Tibial artery (tissue), 4 donors: ENCODE data around the gene ARID3B.

ENCODE experiments used
- DNase-seq, 2 donors: peaks; one replicate each; pipeline ENCODE4 v3.0.0-alpha.2; 2019
- H3K27ac ChIP-seq, 2 donors: fragments of 200-600 bp; sonication (generic) in 1 of 2; 1 replicate in 1 of 2; 2 replicates in 1 of 2; pipeline ENCODE4 v1.5.1; 2018 to 2019; ENCODE audit warnings: mild to moderate bottlenecking in 1 of 2
- H3K27me3 ChIP-seq, 2 donors: fragments of 200-600 bp; sonication (generic) in 1 of 2; one replicate each; pipeline versions ENCODE4 v1.5.1 to v1.6.0; 2016 to 2019
- H3K36me3 ChIP-seq, 3 donors: fragments of 200-600 bp; sonication (generic) in 2 of 3; one replicate each; pipeline ENCODE4 v1.5.1; 2016 to 2019; ENCODE audit warnings: mild to moderate bottlenecking in 2 of 3
- H3K4me1 ChIP-seq, 4 donors: fragments of 200-600 bp; sonication (generic) in 2 of 4; 1 replicate in 3 of 4; 2 replicates in 1 of 4; pipeline ENCODE4 v1.5.1; 2016 to 2019
- H3K4me3 ChIP-seq, 2 donors: fragments of 200-600 bp; sonication (generic) in 1 of 2; 1 replicate in 1 of 2; 2 replicates in 1 of 2; pipeline ENCODE4 v1.5.1; 2018 to 2019; ENCODE audit warnings: mild to moderate bottlenecking in 2 of 2
- H3K9me3 ChIP-seq, 3 donors: fragments of 200-600 bp; sonication (generic) in 1 of 3; one replicate each; pipeline ENCODE4 v1.5.1; 2016 to 2019
- intact Hi-C: fragments of 100-400 bp; cut with DNase I; formaldehyde crosslinking; loops from one replicate; pipeline ENCODE4 v1.15.0; 2023; ENCODE audit warnings: low total_unique reads
- TF ChIP-seq, protein P1 (sequence below), 2 experiments: fragments of 200-600 bp in 1 of 2; fragments of 450-650 bp in 1 of 2; IDR thresholded peaks; one replicate each; pipeline ENCODE4 v1.5.1; 2017 to 2019; ENCODE audit warnings: antibody characterized with exemption in 2 of 2, mild to moderate bottlenecking in 1 of 2, moderate library complexity in 1 of 2

The ARID3B gene

GRCh38 chr15:74630284-74631086 lies 89.5 kb downstream of the ARID3B start:
- H3K4me3 ChIP-seq: no peak overlapping the region
- H3K4me1 ChIP-seq: peaks cover 0 to 7% (median 0%) of the 10 kb centered on the region in 4 donors
- no peaks in the 10 kb centered on the region for H3K27me3 ChIP-seq
- H3K27ac ChIP-seq: no peak overlapping the region
- H3K36me3 ChIP-seq: peaks cover 45 to 100% (median 93%) of the 10 kb centered on the region in 3 donors
- peak in 1 of 2 donors; percentile 59 for DNase-seq
- intact Hi-C loops: loop anchor here (5.0 to 10.0 kb wide), 3 partner anchors 166 to 324 kb away; partner anchors contain the start of genes RPP25 and UBL7
- TF ChIP-seq, protein P1, sequence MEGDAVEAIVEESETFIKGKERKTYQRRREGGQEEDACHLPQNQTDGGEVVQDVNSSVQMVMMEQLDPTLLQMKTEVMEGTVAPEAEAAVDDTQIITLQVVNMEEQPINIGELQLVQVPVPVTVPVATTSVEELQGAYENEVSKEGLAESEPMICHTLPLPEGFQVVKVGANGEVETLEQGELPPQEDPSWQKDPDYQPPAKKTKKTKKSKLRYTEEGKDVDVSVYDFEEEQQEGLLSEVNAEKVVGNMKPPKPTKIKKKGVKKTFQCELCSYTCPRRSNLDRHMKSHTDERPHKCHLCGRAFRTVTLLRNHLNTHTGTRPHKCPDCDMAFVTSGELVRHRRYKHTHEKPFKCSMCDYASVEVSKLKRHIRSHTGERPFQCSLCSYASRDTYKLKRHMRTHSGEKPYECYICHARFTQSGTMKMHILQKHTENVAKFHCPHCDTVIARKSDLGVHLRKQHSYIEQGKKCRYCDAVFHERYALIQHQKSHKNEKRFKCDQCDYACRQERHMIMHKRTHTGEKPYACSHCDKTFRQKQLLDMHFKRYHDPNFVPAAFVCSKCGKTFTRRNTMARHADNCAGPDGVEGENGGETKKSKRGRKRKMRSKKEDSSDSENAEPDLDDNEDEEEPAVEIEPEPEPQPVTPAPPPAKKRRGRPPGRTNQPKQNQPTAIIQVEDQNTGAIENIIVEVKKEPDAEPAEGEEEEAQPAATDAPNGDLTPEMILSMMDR (IDR thresholded peaks at IDR 0.05): no peak
- no peaks in the 10 kb centered on the region for H3K9me3 ChIP-seq

GRCh38 chr15:74631087-74631385 lies 90.0 kb downstream of the ARID3B start:
- peak in 1 of 2 donors; percentile 56 for DNase-seq
- H3K27ac ChIP-seq: no peak overlapping the region
- H3K9me3 ChIP-seq: no peaks in the 10 kb centered on the region
- peaks cover 45 to 100% (median 93%) of the 10 kb centered on the region in 3 donors for H3K36me3 ChIP-seq
- no peaks in the 10 kb centered on the region for H3K27me3 ChIP-seq
- peaks cover 0 to 7% (median 0%) of the 10 kb centered on the region in 4 donors for H3K4me1 ChIP-seq
- H3K4me3 ChIP-seq: no peak overlapping the region
- TF ChIP-seq, protein P1 (IDR thresholded peaks at IDR 0.05): no peak
- intact Hi-C loops: loop anchor here (5.0 to 10.0 kb wide), 3 partner anchors 166 to 324 kb away; partner anchors contain the start of genes RPP25 and UBL7

- H3K9me3 ChIP-seq: no peaks in the 10 kb centered on the region
- no peak overlapping the region for H3K4me3 ChIP-seq
- H3K27ac ChIP-seq: no peak overlapping the region
- no peaks in the 10 kb centered on the region for H3K27me3 ChIP-seq
- H3K36me3 ChIP-seq: peaks cover 45 to 100% (median 93%) of the 10 kb centered on the region in 3 donors
- TF ChIP-seq, protein P1 (IDR thresholded peaks at IDR 0.05): no peak
- DNase-seq: no peak
- peaks cover 0 to 7% (median 0%) of the 10 kb centered on the region in 4 donors for H3K4me1 ChIP-seq
- intact Hi-C loops: loop anchor here (5.0 to 10.0 kb wide), 3 partner anchors 167 to 323 kb away; partner anchors contain the start of genes RPP25 and UBL7
Measured at GRCh38 chr15:74631408-74631807, 90.4 kb downstream of the ARID3B start.

DNA sequence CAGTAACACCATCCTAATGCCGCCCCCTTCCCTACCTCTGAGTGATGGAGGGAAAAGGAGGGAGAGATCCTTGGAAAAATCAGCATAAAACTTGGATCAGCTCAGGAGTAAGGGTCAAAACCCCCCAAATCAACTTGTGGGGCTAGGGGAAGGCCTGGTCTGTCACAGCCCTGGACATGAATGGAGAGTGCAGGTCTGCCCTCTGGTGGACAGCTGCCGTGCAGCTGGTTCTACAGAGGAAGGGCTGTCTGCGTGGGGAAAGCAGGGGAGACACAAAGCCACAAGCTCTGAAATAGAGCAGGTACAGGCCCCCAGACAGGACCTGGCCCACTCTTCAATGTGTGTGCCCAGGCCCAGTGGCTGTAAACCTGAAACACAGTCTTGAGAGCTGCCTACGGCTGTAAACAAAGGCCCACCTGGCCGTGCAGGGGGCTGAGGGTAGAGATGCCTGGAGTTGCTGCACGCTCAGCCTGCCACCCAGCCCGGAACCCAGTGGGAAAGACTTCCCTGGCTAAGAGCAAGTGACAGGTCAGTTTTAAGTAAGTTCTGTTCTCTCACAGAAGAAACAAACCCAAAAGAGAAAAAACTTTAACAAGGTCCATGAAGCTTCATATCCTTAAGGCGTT lies 91.0 kb downstream of the ARID3B start:
- H3K27me3 ChIP-seq: no peaks in the 10 kb centered on the region
- TF ChIP-seq, protein P1 (IDR thresholded peaks at IDR 0.05): peak; percentile 66 to 69
- H3K4me3 ChIP-seq: no peak overlapping the region
- DNase-seq: peak in 1 of 2 donors; percentile 65
- peaks cover 45 to 100% (median 93%) of the 10 kb centered on the region in 3 donors for H3K36me3 ChIP-seq
- peaks cover 0 to 7% (median 0%) of the 10 kb centered on the region in 4 donors for H3K4me1 ChIP-seq
- intact Hi-C loops: loop anchor here (5.0 to 10.0 kb wide), 3 partner anchors 167 to 323 kb away; partner anchors contain the start of genes RPP25 and UBL7
- no peaks in the 10 kb centered on the region for H3K9me3 ChIP-seq
- no peak overlapping the region for H3K27ac ChIP-seq

- Histone ChIP-seq H3K4me1 (peaks cover 0 to 7% (median 0%) of the 10 kb centered on the region in 4 donors), H3K4me3 (no peak overlapping the region), H3K27me3 (no peaks in the 10 kb centered on the region), H3K36me3 (peaks cover 44 to 100% (median 90%) of the 10 kb centered on the region in 3 donors), H3K9me3 (no peaks in the 10 kb centered on the region), H3K27ac (no peak overlapping the region)
- intact Hi-C loops: loop anchor here (5.0 to 10.0 kb wide), 3 partner anchors 168 to 322 kb away; partner anchors contain the start of genes RPP25 and UBL7
- TF ChIP-seq, protein P1 (IDR thresholded peaks at IDR 0.05): no peak
- no peak for DNase-seq
Measured at GRCh38 chr15:74632601-74633000, 91.6 kb downstream of the ARID3B start.
